B cell (primary cell): ENCODE results near the gene MLIP. TPM values are rescaled to one million over a fixed set of nuclear protein-coding genes. Genes with fewer than 3 reads are reported as not detected.

Experiments used
- ATAC-seq: fragments of 200-7000 bp; cut with Tn5 transposase; one replicate; pipeline ENCODE4 v1.10.0; 2021; ENCODE audit warnings: low read depth, mild to moderate bottlenecking, moderate number of reproducible peaks, moderate library complexity
- CTCF ChIA-PET: fragments of 350-600 bp; sonication (Branson Sonifier 250); formaldehyde crosslinking; loops from one replicate; lab custom pipeline; 2021; ENCODE audit warnings: antibody characterized with exemption, inconsistent platforms; lab: Charles Lee
- POLR2A ChIA-PET: fragments of 350-600 bp; sonication (Branson Sonifier 250); formaldehyde crosslinking; loops from one replicate; lab custom pipeline; 2021; ENCODE audit warnings: antibody characterized with exemption; lab: Charles Lee
- DNase-seq: peaks from one replicate; pipeline ENCODE4 v3.0.0; 2013
- H2AFZ ChIP-seq: 2 replicates; pipeline ENCODE4 v1.6.1; 2012; ENCODE audit warnings: mild to moderate bottlenecking, low read depth, low read length; ENCODE audit not compliant: insufficient read depth, poor library complexity, severe bottlenecking
- H3K27ac ChIP-seq, 2 donors: 1 replicate in 1 of 2; 2 replicates in 1 of 2; pipeline ENCODE4 v1.5.1; 2012 to 2013; ENCODE audit warnings: low read length in 2 of 2, mild to moderate bottlenecking in 2 of 2, moderate library complexity in 1 of 2
- H3K27me3 ChIP-seq, 4 experiments: fragments of 200-600 bp in 1 of 4; sonication (generic) in 1 of 4; replicated peaks in 1 of 4; 1 replicate in 2 of 4; 2 replicates in 2 of 4; pipeline versions ENCODE4 v1.6.1 to v1.7.0; 2013 to 2016; ENCODE audit warnings: low read length in 3 of 4, mild to moderate bottlenecking in 2 of 4, mixed read lengths in 1 of 4, moderate library complexity in 1 of 4; ENCODE audit not compliant: insufficient read depth in 4 of 4, control insufficient read depth in 3 of 4; ENCODE audit errors: control extremely low read depth in 1 of 4
- H3K36me3 ChIP-seq, 2 experiments: replicated peaks in 1 of 2; 1 replicate in 1 of 2; 2 replicates in 1 of 2; pipeline versions ENCODE4 v1.6.1 to v1.7.1; 2013; ENCODE audit warnings: low read length in 1 of 2; ENCODE audit not compliant: insufficient read depth in 2 of 2, control insufficient read depth in 1 of 2; ENCODE audit errors: control extremely low read depth in 1 of 2, extremely low read depth in 1 of 2
- H3K4me1 ChIP-seq, 2 donors: fragments of 200-600 bp in 1 of 2; sonication (generic) in 1 of 2; 1 replicate in 1 of 2; 2 replicates in 1 of 2; pipeline versions ENCODE4 v1.5.1 to v1.6.1; 2013 to 2017; ENCODE audit warnings: low read length in 2 of 2; ENCODE audit not compliant: control insufficient read depth in 2 of 2, insufficient read depth in 2 of 2
- H3K4me2 ChIP-seq: replicated peaks from 2 replicates; pipeline ENCODE3; 2012; ENCODE audit warnings: mild to moderate bottlenecking, low read depth, low read length; ENCODE audit not compliant: poor library complexity, severe bottlenecking
- H3K4me3 ChIP-seq, 5 experiments: fragments of 200-600 bp in 1 of 5; sonication (generic) in 1 of 5; 1 replicate in 3 of 5; 2 replicates in 2 of 5; pipeline versions ENCODE4 v1.5.1 to v1.7.0; 2011 to 2016; ENCODE audit warnings: low read length in 4 of 5, mild to moderate bottlenecking in 4 of 5, low read depth in 2 of 5, control low read depth in 1 of 5, moderate library complexity in 1 of 5; ENCODE audit not compliant: insufficient read depth in 1 of 5; ENCODE audit errors: control extremely low read depth in 1 of 5, extremely low read depth in 1 of 5
- H3K79me2 ChIP-seq: fragments of 200-600 bp; sonication (generic); one replicate; pipeline ENCODE4 v1.6.0; 2016; ENCODE audit warnings: low read length; ENCODE audit not compliant: control insufficient read depth, insufficient read depth
- H3K9ac ChIP-seq: fragments of 200-600 bp; sonication (generic); 2 replicates; pipeline ENCODE4 v1.6.1; 2017; ENCODE audit warnings: mild to moderate bottlenecking, low read length, moderate library complexity
- H3K9me3 ChIP-seq, 3 donors: one replicate each; pipeline versions ENCODE4 v1.6.1 to v1.7.1; 2013; ENCODE audit warnings: low read length in 2 of 3; ENCODE audit not compliant: control insufficient read depth in 2 of 3, insufficient read depth in 1 of 3; ENCODE audit errors: control extremely low read depth in 1 of 3
- H4K20me1 ChIP-seq: 2 replicates; pipeline ENCODE4 v1.6.0; 2012; ENCODE audit warnings: mild to moderate bottlenecking, low read length; ENCODE audit not compliant: insufficient read depth, control insufficient read depth, poor library complexity, severe bottlenecking
- H3K27ac Mint-ChIP-seq: one replicate; pipeline ENCODE4 v1.8.0; 2021; ENCODE audit warnings: mixed read lengths
- H3K27me3 Mint-ChIP-seq: one replicate; pipeline ENCODE4 v1.8.0; 2021; ENCODE audit warnings: mixed read lengths
- H3K4me1 Mint-ChIP-seq: one replicate; pipeline ENCODE4 v1.8.0; 2021; ENCODE audit warnings: mixed read lengths
- H3K4me3 Mint-ChIP-seq: one replicate; pipeline ENCODE4 v1.8.0; 2021; ENCODE audit warnings: mixed read lengths
- H3K9me3 Mint-ChIP-seq: one replicate; pipeline ENCODE4 v1.8.0; 2022; ENCODE audit warnings: mixed read lengths; ENCODE audit not compliant: insufficient read depth
- EZH2 ChIP-seq: IDR thresholded peaks from 2 replicates; pipeline ENCODE4 v1.6.1; 2012; ENCODE audit warnings: borderline replicate concordance, low read depth, mild to moderate bottlenecking, moderate library complexity, low read length; ENCODE audit not compliant: insufficient read depth, poor library complexity, severe bottlenecking
- WGBS: methylation state at CpG from one replicate; pipeline ENCODE4 v1.1.5; 2013; ENCODE audit warnings: missing lambda C conversion rate; ENCODE audit not compliant: insufficient coverage; 5-methylcytosine and 5-hydroxymethylcytosine counted together
- intact Hi-C: fragments of 100-400 bp; cut with micrococcal nuclease; formaldehyde crosslinking; loops from one replicate; pipeline ENCODE4 v1.10.0; 2022
- polyA plus RNA-seq: library from polyadenylated mRNA; depleted of rRNA; stranded (reverse); fragments of >200 nt; gene quantifications from 2 replicates; pipeline ENCODE4 v1.2.3, GENCODE V29; 2012
- total RNA-seq, 2 donors: library from RNA; stranded (reverse); fragments of 120-200 nt in 1 of 2; gene quantifications; 1 replicate in 1 of 2; 2 replicates in 1 of 2; pipeline versions ENCODE4 v1.2.3 to v1.2.4, GENCODE V29; 2013 to 2022
- TF ChIP-seq, protein P1 (sequence below): fragments of 200-600 bp; IDR thresholded peaks from one replicate; pipeline ENCODE4 v1.8.0; 2022; ENCODE audit warnings: antibody characterized with exemption, mild to moderate bottlenecking

MLIP gene
- total and polyA plus RNA-seq, 2 donors (not counting 1 experiment from before 2014, with no cell fraction given): not detected

DNA sequence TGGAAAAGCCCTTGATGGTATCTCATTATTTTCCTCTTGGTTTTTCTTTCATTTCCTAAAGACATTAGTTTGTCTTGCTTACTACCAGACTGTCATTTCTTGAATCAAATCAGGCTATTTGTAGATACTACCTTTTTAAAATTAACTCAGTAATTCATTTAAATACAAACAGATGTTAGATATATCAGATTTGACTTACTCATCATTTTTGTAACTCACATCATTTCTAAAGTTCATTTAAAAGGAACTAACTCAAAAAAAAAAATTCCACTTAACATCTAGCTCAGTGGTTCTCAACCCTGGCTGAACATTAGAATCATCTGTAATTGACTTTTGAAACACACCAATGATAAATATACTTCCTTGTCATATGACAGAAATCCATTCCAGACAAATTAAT lies 148.8 kb downstream of the MLIP start:
- Histone ChIP-seq H3K9ac (no peak overlapping the region), H2AFZ (no peak overlapping the region), H3K36me3 (no peaks in the 10 kb centered on the region), H3K4me1 (no peaks in the 10 kb centered on the region), H3K9me3 (no peaks in the 10 kb centered on the region), H3K79me2 (no peaks in the 10 kb centered on the region), H4K20me1 (no peaks in the 10 kb centered on the region), H3K4me2 (no peak overlapping the region), H3K4me3 (no peak overlapping the region), H3K27me3 (no peaks in the 10 kb centered on the region), H3K27ac (no peak overlapping the region)
- H3K27me3 Mint-ChIP-seq: no peaks in the 10 kb centered on the region
- no peak for ATAC-seq
- H3K4me3 Mint-ChIP-seq: no peak overlapping the region
- no peak for DNase-seq
- no peak overlapping the region for H3K27ac Mint-ChIP-seq
- TF ChIP-seq, protein P1, sequence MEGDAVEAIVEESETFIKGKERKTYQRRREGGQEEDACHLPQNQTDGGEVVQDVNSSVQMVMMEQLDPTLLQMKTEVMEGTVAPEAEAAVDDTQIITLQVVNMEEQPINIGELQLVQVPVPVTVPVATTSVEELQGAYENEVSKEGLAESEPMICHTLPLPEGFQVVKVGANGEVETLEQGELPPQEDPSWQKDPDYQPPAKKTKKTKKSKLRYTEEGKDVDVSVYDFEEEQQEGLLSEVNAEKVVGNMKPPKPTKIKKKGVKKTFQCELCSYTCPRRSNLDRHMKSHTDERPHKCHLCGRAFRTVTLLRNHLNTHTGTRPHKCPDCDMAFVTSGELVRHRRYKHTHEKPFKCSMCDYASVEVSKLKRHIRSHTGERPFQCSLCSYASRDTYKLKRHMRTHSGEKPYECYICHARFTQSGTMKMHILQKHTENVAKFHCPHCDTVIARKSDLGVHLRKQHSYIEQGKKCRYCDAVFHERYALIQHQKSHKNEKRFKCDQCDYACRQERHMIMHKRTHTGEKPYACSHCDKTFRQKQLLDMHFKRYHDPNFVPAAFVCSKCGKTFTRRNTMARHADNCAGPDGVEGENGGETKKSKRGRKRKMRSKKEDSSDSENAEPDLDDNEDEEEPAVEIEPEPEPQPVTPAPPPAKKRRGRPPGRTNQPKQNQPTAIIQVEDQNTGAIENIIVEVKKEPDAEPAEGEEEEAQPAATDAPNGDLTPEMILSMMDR: no peak
- no peaks in the 10 kb centered on the region for H3K4me1 Mint-ChIP-seq
- intact Hi-C loops: no loop called here
- POLR2A ChIA-PET: no interaction called here
- CTCF ChIA-PET: no interaction called here
- no peaks in the 10 kb centered on the region for H3K9me3 Mint-ChIP-seq

DNA sequence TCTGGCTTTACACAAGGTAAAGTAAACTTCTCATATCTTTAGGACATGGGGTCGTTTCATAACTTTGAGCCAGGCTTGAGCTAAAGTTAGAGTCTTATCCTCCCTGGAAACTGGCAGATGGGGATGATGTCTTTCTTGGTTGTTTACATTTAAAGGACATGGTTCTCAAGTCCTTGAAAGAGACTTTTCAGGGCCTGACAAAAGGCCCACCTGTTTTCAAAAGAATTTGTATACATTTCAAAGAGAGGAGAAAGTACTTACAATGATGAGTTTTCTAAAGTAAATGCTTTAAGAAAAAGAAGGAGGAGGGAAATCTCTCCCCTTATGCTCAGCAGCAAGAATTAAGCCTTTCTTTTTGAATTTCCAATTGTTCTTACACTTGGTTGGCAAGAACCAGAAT lies 151.3 kb downstream of the MLIP start:
- ChIA-PET POLR2A (no interaction called here), CTCF (no interaction called here)
- DNase-seq (no peak), ATAC-seq (no peak)
- H3K4me1 ChIP-seq: no peaks in the 10 kb centered on the region
- H3K36me3 ChIP-seq: no peaks in the 10 kb centered on the region
- no peaks in the 10 kb centered on the region for H3K27me3 ChIP-seq
- no peaks in the 10 kb centered on the region for H3K27me3 Mint-ChIP-seq
- no peak for TF ChIP-seq EZH2
- TF ChIP-seq, protein P1: no peak
- H3K4me1 Mint-ChIP-seq: no peaks in the 10 kb centered on the region
- intact Hi-C loops: no loop called here
- no peak overlapping the region for H3K4me3 Mint-ChIP-seq
- no peaks in the 10 kb centered on the region for H3K9me3 ChIP-seq
- no peak overlapping the region for H3K4me3 ChIP-seq
- H2AFZ ChIP-seq: no peak overlapping the region
- H4K20me1 ChIP-seq: no peaks in the 10 kb centered on the region
- no peak overlapping the region for H3K9ac ChIP-seq
- no peaks in the 10 kb centered on the region for H3K79me2 ChIP-seq
- H3K9me3 Mint-ChIP-seq: no peaks in the 10 kb centered on the region
- H3K27ac ChIP-seq: no peak overlapping the region
- H3K4me2 ChIP-seq: no peak overlapping the region
- no peak overlapping the region for H3K27ac Mint-ChIP-seq
- WGBS: no CpG with 5 or more reads among the region's 1 CpG
